Stimulated activated CD8-positive, alpha-beta memory T cell treated with anti-CD3 and anti-CD28 coated beads, Interleukin-15, amount 100 ng/mL, for 1 hour (primary cell): ENCODE results near the gene MBNL2.

Source experiments
- DNase-seq: peaks from one replicate; pipeline ENCODE4 v3.0.0-alpha.2; 2020; ENCODE audit warnings: low read depth

MBNL2 gene

DNA sequence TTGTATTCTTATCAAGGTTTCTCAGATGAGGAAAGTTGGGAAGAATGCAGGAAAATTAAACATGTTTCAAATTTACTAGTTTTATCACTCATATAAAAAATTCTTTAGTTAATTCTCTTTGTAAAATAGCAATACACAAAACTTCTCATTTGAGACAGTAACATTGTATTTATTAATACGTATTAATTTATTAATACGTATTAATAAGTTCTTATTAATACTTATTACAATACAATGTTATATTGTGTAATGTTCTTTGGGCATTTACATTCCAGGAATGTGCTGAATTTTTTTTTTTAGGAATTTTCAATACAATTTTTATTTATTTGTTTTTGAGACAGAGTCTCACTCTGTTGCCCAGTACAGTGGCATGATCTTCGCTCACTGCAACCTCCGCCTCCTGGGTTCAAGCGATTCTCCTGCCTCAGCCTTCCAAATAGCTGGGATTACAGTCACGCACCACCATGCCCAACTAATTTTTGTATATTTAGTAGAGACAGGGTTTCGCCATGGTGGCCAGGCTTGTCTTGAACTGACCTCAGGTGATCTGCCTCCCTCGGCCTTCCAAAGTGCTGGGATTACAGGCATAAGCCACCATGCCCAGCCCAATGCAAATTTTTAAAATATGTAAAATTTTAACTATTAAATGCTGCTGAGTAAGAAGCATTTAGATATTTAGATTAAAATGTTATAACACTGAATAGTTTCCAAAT, 31.6 kb downstream of the MBNL2 start:
- no peak for DNase-seq

GRCh38 chr13:97254816-97255215, 32.7 kb downstream of the MBNL2 start:
- DNase-seq = no peak

DNA sequence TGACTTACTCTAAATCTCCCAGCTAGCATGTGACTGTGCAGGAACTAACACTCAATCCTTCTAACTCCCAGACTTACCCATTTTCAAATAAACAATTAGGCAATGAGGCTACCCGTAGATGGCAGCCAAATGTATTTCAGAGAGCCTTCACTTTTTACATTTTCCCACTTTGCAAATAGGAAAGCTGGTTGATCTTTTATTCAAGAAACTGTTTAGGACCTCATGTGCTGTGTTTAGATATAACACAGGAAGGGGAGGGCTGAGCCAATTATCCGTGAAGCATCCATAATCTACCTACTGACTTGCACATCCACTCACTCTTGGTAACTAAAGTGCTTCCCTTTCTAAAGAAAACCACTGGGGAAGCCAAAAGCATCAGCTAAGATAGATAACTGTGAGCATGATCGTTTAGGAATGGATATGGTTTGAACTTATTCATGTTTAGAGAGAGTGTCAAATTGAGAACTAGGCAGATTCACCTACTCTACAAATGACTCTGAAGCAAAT, 33.4 kb downstream of the MBNL2 start:
- no peak for DNase-seq

DNA sequence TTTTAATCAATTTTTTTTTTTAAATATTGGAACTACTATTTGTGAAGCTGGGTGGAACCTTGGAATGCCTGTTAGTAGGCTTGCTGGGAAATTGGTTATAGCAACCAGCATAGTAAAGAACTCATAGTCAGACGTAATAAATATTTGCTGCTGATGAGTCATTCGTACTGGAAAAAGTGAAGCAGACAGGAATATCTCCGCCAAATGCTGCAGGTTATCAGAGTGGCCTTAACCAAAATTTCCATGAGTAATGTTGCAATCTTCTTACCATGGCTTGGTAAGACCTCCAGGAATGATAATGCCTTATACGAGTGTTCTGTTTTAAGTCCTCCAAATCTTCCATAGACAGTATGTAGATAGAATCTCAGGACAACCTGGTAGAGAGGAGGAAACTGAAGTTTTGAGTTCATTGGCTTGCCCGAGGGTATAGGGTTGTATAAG, 34.2 kb downstream of the MBNL2 start:
- no peak for DNase-seq

- no peak for DNase-seq
Measured at GRCh38 chr13:97257228-97257755, 35.2 kb downstream of the MBNL2 start.

DNA sequence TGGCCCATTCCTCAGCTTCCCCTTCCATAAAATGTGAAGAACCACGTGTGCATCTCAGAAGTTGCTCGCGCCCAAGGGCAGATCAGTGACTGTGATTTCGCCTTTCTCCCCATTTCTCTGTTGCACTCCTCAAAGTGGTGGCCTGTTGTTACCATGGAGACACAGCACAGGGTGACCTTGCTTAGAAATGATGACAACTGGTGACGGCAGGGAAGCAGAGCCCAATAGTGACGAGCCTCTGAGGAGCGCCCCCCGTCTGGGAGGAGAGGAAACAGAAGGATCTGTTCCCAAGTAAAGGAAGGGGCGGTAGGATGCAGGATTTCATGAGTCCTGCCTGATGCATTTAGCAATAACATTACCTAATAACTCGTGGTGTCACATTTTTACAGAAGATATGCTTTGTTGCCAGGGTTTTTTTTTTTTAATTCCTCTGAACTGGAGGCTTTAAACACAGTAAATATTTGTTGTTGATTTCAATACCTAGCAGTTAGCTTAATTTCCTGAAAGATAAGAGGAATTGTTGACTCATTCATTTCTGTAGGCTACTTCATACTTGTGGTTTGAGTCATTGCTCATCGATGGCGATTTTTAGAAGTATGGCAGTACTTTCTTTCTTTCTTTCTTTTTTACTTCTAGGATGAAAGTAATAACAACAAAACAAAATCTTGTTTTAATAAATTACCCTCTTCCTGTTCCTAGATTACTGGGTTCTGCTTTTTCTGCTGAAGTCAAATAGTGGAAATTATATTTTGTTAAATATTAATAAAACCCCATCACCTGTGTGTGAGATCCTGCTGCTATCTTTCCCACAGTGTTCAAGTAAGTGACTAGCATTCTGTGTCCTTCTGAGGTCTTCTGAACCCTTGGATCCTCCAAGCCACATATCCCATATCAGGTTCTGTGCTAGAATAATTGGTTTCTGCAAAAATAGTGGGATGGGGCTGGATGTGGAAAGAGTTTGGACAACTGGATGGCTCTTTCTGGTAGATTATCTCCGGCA, 36.0 kb downstream of the MBNL2 start:
- no peak for DNase-seq

GRCh38 chr13:97258801-97259200, 36.7 kb downstream of the MBNL2 start:
- no peak for DNase-seq

- no peak for DNase-seq
Measured at GRCh38 chr13:97259410-97259797, 37.3 kb downstream of the MBNL2 start.

- no peak for DNase-seq
Measured at GRCh38 chr13:97259798-97260714, 37.9 kb downstream of the MBNL2 start.

DNA sequence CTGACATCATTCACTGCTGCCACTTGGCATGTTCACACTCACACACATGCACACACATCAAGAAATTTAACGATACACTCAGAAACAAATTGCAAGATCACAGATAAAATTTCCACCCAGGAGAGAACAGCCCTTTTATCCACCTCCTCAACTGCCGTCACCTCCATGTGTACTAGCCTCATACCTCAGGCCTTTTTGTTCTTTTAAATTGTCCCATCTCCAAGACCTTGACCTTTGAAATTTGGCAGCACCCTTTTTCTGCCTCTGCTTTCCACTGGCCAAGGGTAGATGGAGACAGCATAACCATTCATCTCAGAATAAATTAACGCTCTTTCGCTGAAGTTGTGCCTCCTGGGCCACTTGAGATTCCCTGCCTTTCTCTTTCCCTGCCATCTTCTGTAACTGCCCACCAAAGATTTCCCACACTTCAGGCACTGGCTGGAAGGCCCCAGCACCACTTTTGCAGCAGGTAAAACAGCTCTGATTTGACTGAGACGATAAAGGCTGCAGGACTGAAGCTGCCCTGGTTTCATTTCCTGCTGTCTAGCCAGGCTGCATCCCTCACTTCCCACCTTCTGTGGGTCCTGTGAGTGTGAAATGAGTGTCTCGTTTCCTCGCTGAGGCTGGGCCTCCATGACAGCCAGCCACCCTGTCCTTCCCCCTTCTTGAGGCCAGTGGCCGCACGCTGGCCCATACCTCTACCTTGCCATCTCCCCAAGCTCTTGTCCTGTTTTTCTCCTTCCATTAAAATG, 39.3 kb downstream of the MBNL2 start:
- no peak for DNase-seq

DNA sequence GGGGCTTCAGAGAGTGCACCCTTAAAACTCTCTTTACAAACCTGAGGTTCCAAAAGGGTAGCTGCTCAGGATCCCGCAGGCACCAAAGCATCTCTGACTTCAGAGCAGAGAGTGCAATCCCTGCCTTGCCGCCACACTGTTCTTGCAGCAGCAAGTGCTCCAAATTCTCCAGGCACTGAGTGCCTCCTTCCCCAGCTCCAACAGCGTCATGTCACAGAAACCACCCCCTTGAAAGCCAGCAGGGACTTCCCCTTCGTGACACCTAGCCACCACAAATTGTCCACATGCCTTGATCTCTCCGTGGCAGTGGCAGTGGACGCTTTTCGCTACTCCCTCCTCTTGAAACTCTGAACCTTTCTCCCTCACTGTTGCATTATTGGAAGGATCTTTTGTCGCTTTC, 39.9 kb downstream of the MBNL2 start:
- DNase-seq = no peak

DNA sequence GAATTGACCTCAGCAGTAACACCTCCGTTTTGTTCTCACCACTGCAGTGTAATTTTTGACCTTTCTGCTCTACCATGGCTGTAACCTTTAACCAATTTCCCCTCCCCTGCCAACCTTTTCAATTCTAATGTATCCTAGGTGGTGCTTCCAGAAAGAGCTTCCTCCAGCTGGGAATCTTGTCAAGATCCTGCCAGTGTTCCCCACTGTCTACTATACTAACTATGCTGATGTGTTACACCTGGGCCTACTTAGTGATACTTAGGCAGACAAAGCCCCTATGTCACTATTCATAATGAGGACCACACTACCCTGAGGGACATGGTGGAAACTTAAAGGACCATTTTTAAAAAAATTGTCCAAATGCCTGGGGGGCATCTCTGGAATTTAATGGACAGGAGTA, 41.0 kb downstream of the MBNL2 start:
- no peak for DNase-seq

DNA sequence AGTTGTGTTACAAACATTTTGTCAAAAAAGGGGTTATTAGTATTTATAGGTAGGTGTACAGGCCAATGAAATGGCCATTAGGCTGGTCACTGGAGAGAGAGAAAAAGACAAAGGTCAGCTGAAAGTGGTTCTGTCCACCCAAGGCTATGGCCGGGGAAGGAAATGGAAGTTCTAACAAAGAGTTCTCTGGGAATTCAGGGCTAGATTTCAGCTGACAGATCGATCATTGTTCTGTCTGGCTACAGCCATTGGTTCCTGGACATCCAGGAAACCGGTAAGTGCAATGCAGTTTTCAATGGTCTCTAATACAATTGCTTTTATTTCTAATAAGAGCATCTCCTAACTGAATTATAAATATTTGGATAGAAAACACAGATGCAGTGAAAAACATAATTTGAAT, 42.5 kb downstream of the MBNL2 start:
- DNase-seq = no peak

DNA sequence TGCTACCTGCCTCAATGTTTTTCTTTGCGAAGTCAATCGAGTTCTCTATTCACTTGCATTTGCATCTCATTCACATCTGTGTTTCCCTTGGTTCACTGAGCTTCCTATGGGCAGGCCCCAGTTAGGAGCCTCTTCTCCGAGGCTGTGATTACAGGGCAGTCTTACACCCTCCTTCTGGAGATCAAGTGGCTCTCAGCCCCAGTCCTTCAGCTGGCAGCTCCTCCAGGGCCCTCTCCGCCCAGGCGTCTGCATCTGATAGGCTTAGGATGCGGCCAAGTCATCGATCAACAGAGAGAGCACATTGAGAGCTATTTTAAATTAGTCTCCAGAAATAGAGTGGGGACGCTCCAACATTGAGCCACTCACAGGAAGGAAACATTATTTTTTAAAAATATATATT, 44.2 kb downstream of the MBNL2 start:
- no peak for DNase-seq

DNA sequence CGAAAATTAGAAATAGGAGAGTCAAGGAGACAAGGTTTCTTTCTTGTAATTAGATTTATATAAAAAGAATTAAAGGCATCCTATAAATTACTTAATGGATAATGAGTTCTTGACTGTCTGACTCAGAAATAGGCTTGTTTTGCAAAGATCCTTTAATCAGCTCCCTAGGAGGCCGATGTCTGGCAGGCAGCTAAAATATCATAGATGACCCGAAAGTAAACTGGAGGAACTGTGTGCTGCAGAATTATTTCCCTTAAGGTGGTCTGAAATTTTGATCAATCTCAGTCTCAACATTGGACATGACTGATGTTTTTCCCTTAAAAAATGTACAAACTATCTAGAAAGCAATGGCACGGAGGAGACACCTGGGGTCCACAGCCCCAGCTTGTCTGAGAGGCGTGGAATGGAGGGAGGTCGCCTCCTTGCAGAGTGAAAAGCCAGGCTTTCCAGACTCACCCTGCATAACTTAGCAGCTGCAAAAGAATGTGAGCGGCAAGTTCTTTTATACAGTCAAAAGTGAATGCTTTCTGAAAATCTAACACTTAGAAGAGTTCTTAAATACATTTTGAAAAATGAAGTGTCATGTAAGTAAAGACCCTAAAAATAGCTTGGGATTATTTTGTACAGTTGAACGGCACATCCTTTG, 44.8 kb downstream of the MBNL2 start:
- DNase-seq = no peak

- no peak for DNase-seq
Measured at GRCh38 chr13:97267418-97268059, 45.4 kb downstream of the MBNL2 start.

DNA sequence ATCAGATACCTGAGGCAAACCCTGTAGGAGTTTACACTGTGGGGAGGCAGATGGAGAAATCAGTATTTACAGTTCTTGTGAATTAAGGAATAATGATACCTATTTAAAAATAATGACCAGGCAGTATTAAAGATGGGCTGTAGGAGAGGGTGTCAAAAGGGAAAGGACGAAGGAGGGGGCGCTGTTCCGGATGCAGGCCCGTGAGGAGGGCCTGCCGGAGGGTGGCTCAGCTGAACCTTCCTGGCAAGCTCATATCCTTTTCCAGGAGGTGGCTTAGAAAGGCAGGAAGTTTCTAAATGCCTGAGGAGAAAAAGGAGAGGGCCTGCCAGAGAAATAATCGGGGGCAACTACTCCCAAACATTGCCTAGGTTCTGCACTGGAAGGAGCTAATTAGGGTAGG, 46.6 kb downstream of the MBNL2 start:
- DNase-seq = no peak

DNA sequence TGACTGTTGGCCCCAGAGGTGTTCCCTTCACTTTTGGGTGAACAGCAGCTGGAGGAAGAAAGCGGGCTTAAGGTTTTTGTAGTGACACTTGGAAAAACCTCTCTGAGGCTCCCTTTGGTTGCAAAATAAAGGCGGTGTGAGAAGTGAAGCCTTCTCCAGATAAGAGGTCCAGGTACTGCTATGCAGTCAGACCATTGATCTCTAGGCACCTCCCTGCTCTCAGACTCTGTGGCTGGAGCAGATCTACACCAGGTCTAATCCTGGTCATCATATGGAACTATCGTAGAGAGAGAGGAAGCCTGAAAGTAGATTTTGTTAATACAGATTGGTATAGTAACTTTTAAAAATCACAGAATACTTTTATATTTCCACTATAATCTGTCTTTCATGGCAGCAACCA, 47.5 kb downstream of the MBNL2 start:
- no peak for DNase-seq

DNA sequence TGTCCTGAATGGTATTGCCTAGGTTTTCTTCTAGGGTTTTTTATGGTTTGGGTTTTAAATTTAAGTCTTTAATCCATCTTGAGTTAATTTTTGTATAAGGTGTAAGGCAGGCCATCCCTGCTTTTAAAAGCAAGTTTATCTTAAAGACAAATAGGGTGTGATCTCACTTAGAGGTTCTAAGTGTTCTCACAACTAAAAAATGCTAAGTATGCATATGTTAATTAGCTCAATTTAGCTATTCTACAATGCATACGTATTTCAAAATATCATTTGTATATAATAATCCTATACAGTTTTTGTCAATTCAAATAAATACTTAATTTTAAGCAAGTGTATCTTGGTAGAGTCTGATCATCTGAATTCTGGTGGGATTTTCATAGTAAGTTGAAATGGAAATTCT, 50.4 kb downstream of the MBNL2 start:
- DNase-seq = no peak

- DNase-seq = no peak
Measured at GRCh38 chr13:97273341-97273831, 51.3 kb downstream of the MBNL2 start.
